GM12864 (cell line): ENCODE results near the gene A4GNT.
"Not testable (repeated sequence)": the region's sequence is repeated elsewhere in the genome, so short reads cannot be mapped to it uniquely, and the experiment has no call there.

ENCODE experiments used
- DNase-seq: peaks from one replicate; pipeline ENCODE4 v3.0.0-alpha.2; 2011; ENCODE audit warnings: low read depth
- H3K4me3 ChIP-seq: 2 replicates; pipeline ENCODE4 v1.5.1; 2011; ENCODE audit warnings: mild to moderate bottlenecking, low read depth, low read length, control low read depth
- CTCF ChIP-seq: IDR thresholded peaks from 2 replicates; pipeline ENCODE4 v1.5.1; 2011; ENCODE audit warnings: low read depth, mild to moderate bottlenecking, moderate library complexity, low read length, control low read depth, inconsistent platforms; ENCODE audit errors: missing control alignments

Gene A4GNT

GRCh38 chr3:138092023-138092422 is 40.2 kb downstream of the A4GNT start:
- no peak for DNase-seq
- no peak for TF ChIP-seq CTCF
- H3K4me3 ChIP-seq = no peak overlapping the region

- no peak overlapping the region for H3K4me3 ChIP-seq
- TF ChIP-seq CTCF = no peak
- DNase-seq = no peak
Measured at GRCh38 chr3:138089091-138089490, 43.1 kb downstream of the A4GNT start.

DNA sequence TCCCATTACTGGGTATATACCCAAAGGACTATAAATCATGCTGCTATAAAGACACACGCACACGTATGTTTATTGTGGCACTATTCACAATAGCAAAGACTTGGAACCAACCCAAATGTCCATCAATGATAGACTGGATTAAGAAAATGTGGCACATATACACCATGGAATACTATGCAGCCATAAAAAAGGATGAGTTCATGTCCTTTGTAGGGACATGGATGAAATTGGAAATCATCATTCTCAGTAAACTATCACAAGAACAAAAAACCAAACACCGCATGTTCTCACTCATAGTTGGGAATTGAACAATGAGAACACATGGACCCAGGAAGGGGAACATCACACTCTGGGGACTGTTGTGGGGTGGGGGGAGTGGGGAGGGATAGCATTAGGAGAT is 46.4 kb downstream of the A4GNT start:
- DNase-seq, H3K4me3 ChIP-seq: not testable (repeated sequence)

- TF ChIP-seq CTCF = no peak
- DNase-seq = no peak
Measured at GRCh38 chr3:138084196-138084595, 48.0 kb downstream of the A4GNT start.

GRCh38 chr3:138082992-138083386 is 49.2 kb downstream of the A4GNT start:
- H3K4me3 ChIP-seq = no peak overlapping the region
- no peak for DNase-seq

More at GRCh38 chr3:138084196-138084595, 48.0 kb downstream of the A4GNT start:
- no peak overlapping the region for H3K4me3 ChIP-seq

GRCh38 chr3:138082085-138082991 is 49.9 kb downstream of the A4GNT start:
- DNase-seq = peak; percentile 30
- no peak for TF ChIP-seq CTCF
- H3K4me3 ChIP-seq = no peak overlapping the region

More at GRCh38 chr3:138082992-138083386, 49.2 kb downstream of the A4GNT start:
- no peak for TF ChIP-seq CTCF

GRCh38 chr3:138081371-138082084 is 50.7 kb downstream of the A4GNT start:
- no peak overlapping the region for H3K4me3 ChIP-seq
- no peak for DNase-seq
- no peak for TF ChIP-seq CTCF
